Neuronal stem cell (in vitro differentiated cells): Measurements from ENCODE around the gene RC3H1.

Experiments used
- DNase-seq: peaks from one replicate; pipeline ENCODE4 v3.0.0-alpha.2; 2013; ENCODE audit warnings: low spot score
- H2AFZ ChIP-seq: one replicate; pipeline ENCODE4 v1.6.1; 2013; ENCODE audit warnings: mild to moderate bottlenecking, low read length, inconsistent platforms
- H2AK5ac ChIP-seq: 2 replicates; pipeline ENCODE4 v1.6.1; 2013; ENCODE audit warnings: low read depth, mild to moderate bottlenecking, inconsistent platforms, low read length, moderate library complexity, mixed read lengths
- H2BK120ac ChIP-seq: 2 replicates; pipeline ENCODE4 v1.6.1; 2013; ENCODE audit warnings: low read depth, mild to moderate bottlenecking, inconsistent platforms, low read length, moderate library complexity, mixed read lengths
- H2BK12ac ChIP-seq: one replicate; pipeline ENCODE4 v1.6.1; 2013; ENCODE audit warnings: low read length, inconsistent platforms
- H2BK15ac ChIP-seq: 2 replicates; pipeline ENCODE4 v1.6.1; 2013; ENCODE audit warnings: mild to moderate bottlenecking, low read length, inconsistent platforms, mixed read lengths
- H2BK5ac ChIP-seq: one replicate; pipeline ENCODE4 v1.6.1; 2013; ENCODE audit warnings: inconsistent platforms, mild to moderate bottlenecking, low read length, moderate library complexity
- H3K14ac ChIP-seq: one replicate; pipeline ENCODE4 v1.6.1; 2013; ENCODE audit warnings: low read length, inconsistent platforms
- H3K18ac ChIP-seq: 2 replicates; pipeline ENCODE4 v1.6.1; 2013; ENCODE audit warnings: low read length, inconsistent platforms
- H3K23ac ChIP-seq: 2 replicates; pipeline ENCODE4 v1.6.1; 2013; ENCODE audit warnings: low read depth, mild to moderate bottlenecking, mixed read lengths, low read length, inconsistent platforms; ENCODE audit not compliant: poor library complexity
- H3K27ac ChIP-seq: replicated peaks from 3 replicates; pipeline ENCODE4 v1.5.1; 2013; ENCODE audit warnings: low read length, inconsistent platforms
- H3K27me3 ChIP-seq, 3 experiments: 2 replicates each; pipeline ENCODE4 v1.6.1; 2013; ENCODE audit warnings: low read length in 3 of 3, mild to moderate bottlenecking in 2 of 3, inconsistent platforms in 1 of 3, low read depth in 1 of 3, mixed read lengths in 1 of 3, moderate library complexity in 1 of 3; ENCODE audit not compliant: control insufficient read depth in 3 of 3, insufficient read depth in 3 of 3
- H3K36me3 ChIP-seq, 2 donors: replicated peaks in 1 of 2; 2 replicates each; pipeline ENCODE4 v1.6.1; 2013; ENCODE audit warnings: low read length in 2 of 2; ENCODE audit not compliant: control insufficient read depth in 2 of 2, insufficient read depth in 2 of 2
- H3K4ac ChIP-seq: 2 replicates; pipeline ENCODE4 v1.6.1; 2013; ENCODE audit warnings: inconsistent platforms, mild to moderate bottlenecking, low read length, moderate library complexity
- H3K4me1 ChIP-seq, 2 donors: 1 replicate in 1 of 2; 2 replicates in 1 of 2; pipeline ENCODE4 v1.6.1; 2013; ENCODE audit warnings: low read length in 2 of 2, low read depth in 1 of 2; ENCODE audit not compliant: control insufficient read depth in 2 of 2, insufficient read depth in 1 of 2
- H3K4me2 ChIP-seq: one replicate; pipeline ENCODE4 v1.6.1; 2013; ENCODE audit warnings: mild to moderate bottlenecking, low read length, inconsistent platforms; ENCODE audit not compliant: insufficient read depth, poor library complexity, severe bottlenecking
- H3K4me3 ChIP-seq, 2 donors: 2 replicates each; pipeline ENCODE4 v1.5.1; 2013; ENCODE audit warnings: low read length in 2 of 2, mild to moderate bottlenecking in 2 of 2, inconsistent platforms in 1 of 2, moderate library complexity in 1 of 2
- H3K79me1 ChIP-seq: one replicate; pipeline ENCODE4 v1.6.1; 2013; ENCODE audit warnings: low read depth, mild to moderate bottlenecking, inconsistent platforms, low read length, moderate library complexity
- H3K9ac ChIP-seq: one replicate; pipeline ENCODE4 v1.6.1; 2013; ENCODE audit warnings: mild to moderate bottlenecking, low read depth, low read length, inconsistent platforms; ENCODE audit not compliant: poor library complexity
- H3K9me3 ChIP-seq, 2 donors: replicated peaks in 1 of 2; 2 replicates each; pipeline versions ENCODE3 to v1.6.1; 2013; ENCODE audit warnings: low read length in 2 of 2, mild to moderate bottlenecking in 2 of 2, inconsistent platforms in 1 of 2, low read depth in 1 of 2, mixed read lengths in 1 of 2, moderate library complexity in 1 of 2; ENCODE audit not compliant: control insufficient read depth in 2 of 2, insufficient read depth in 1 of 2
- H4K8ac ChIP-seq: one replicate; pipeline ENCODE4 v1.6.1; 2013; ENCODE audit warnings: low read depth, mild to moderate bottlenecking, inconsistent platforms, low read length, moderate library complexity
- H4K91ac ChIP-seq: one replicate; pipeline ENCODE4 v1.6.1; 2013; ENCODE audit warnings: low read length, low read depth, mild to moderate bottlenecking, inconsistent platforms; ENCODE audit not compliant: poor library complexity
- WGBS, 2 donors: extraction: QIAGEN DNeasy Blood & Tissue Kit; methylation state at CpG; one replicate each; pipeline ENCODE4 v1.1.7; 2013; ENCODE audit warnings: missing lambda C conversion rate in 2 of 2, mixed read lengths in 1 of 2; ENCODE audit not compliant: insufficient read length in 2 of 2, insufficient replicate concordance in 1 of 2; ENCODE audit errors: extremely low coverage in 2 of 2; 5-methylcytosine and 5-hydroxymethylcytosine counted together

The RC3H1 gene

GRCh38 chr1:174008979-174009378 is 13.2 kb downstream of the RC3H1 start:
- Histone ChIP-seq H3K4me1 (peaks cover 0 to 1% of the 10 kb centered on the region in 2 donors), H2BK5ac (no peak overlapping the region), H3K9ac (no peak overlapping the region), H3K27me3 (no peaks in the 10 kb centered on the region), H2BK120ac (no peak overlapping the region), H3K36me3 (peaks cover 2 to 55% of the 10 kb centered on the region in 2 donors), H3K27ac (no peak overlapping the region), H3K23ac (no peak overlapping the region), H3K79me1 (peaks cover 3% of the 10 kb centered on the region), H2AFZ (no peak overlapping the region), H4K91ac (no peak overlapping the region), H4K8ac (no peak overlapping the region), H2BK15ac (no peak overlapping the region), H3K4me3 (no peak overlapping the region), H3K9me3 (peaks cover 2 to 4% of the 10 kb centered on the region in 2 donors), H3K14ac (no peak overlapping the region), H2BK12ac (no peak overlapping the region), H3K18ac (no peak overlapping the region), H3K4me2 (no peak overlapping the region), H2AK5ac (no peak overlapping the region), H3K4ac (no peak overlapping the region)
- no peak for DNase-seq
- no CpG with 5 or more reads among the region's 1 CpG for WGBS, 2 donors

GRCh38 chr1:174008269-174008668 is 13.9 kb downstream of the RC3H1 start:
- no peak overlapping the region for H4K8ac ChIP-seq

GRCh38 chr1:174007851-174008250 is 14.3 kb downstream of the RC3H1 start:
- no peak overlapping the region for H4K8ac ChIP-seq
- peaks cover 2 to 4% of the 10 kb centered on the region in 2 donors for H3K9me3 ChIP-seq
- no peak for DNase-seq
- H3K27me3 ChIP-seq = no peaks in the 10 kb centered on the region
- H2BK120ac ChIP-seq = no peak overlapping the region
- no peak overlapping the region for H3K18ac ChIP-seq
- no peak overlapping the region for H3K14ac ChIP-seq
- no peak overlapping the region for H3K27ac ChIP-seq
- H3K23ac ChIP-seq = no peak overlapping the region
- no peak overlapping the region for H2BK5ac ChIP-seq
- peaks cover 0 to 3% of the 10 kb centered on the region in 2 donors for H3K4me1 ChIP-seq
- H2BK15ac ChIP-seq = no peak overlapping the region
- H3K79me1 ChIP-seq = peaks cover 4% of the 10 kb centered on the region
- H3K4ac ChIP-seq = no peak overlapping the region
- peaks cover 2 to 53% of the 10 kb centered on the region in 2 donors for H3K36me3 ChIP-seq
- no peak overlapping the region for H3K4me3 ChIP-seq
- no peak overlapping the region for H3K4me2 ChIP-seq
- no peak overlapping the region for H2AK5ac ChIP-seq
- H2BK12ac ChIP-seq = no peak overlapping the region
- H2AFZ ChIP-seq = no peak overlapping the region
- H4K91ac ChIP-seq = no peak overlapping the region
- no peak overlapping the region for H3K9ac ChIP-seq

More at GRCh38 chr1:174008269-174008668, 13.9 kb downstream of the RC3H1 start:
- Histone ChIP-seq H4K91ac (no peak overlapping the region), H3K4me2 (no peak overlapping the region), H3K4me1 (peaks cover 0 to 1% of the 10 kb centered on the region in 2 donors), H3K9me3 (peaks cover 2 to 4% of the 10 kb centered on the region in 2 donors), H2BK12ac (no peak overlapping the region), H3K36me3 (peaks cover 2 to 53% of the 10 kb centered on the region in 2 donors), H3K4ac (no peak overlapping the region), H3K23ac (no peak overlapping the region), H2AFZ (no peak overlapping the region), H3K4me3 (no peak overlapping the region), H3K27me3 (no peaks in the 10 kb centered on the region), H2BK15ac (no peak overlapping the region), H3K79me1 (peaks cover 3% of the 10 kb centered on the region), H3K14ac (no peak overlapping the region), H2BK120ac (no peak overlapping the region), H3K27ac (no peak overlapping the region), H2AK5ac (no peak overlapping the region), H3K9ac (no peak overlapping the region), H3K18ac (no peak overlapping the region), H2BK5ac (no peak overlapping the region)
- no peak for DNase-seq
- WGBS, 2 donors = no CpG with 5 or more reads among the region's 2 CpGs

GRCh38 chr1:174005032-174005431 is 17.1 kb downstream of the RC3H1 start:
- H3K79me1 ChIP-seq = peaks cover 4% of the 10 kb centered on the region
- H3K14ac ChIP-seq = no peak overlapping the region
- no peak overlapping the region for H3K18ac ChIP-seq
- H2AFZ ChIP-seq = no peak overlapping the region
- H3K27ac ChIP-seq = no peak overlapping the region
- WGBS, 2 donors = no CpG with 5 or more reads among the region's 2 CpGs
- H2BK12ac ChIP-seq = no peak overlapping the region
- H3K4ac ChIP-seq = no peak overlapping the region
- H3K9ac ChIP-seq = no peak overlapping the region
- peaks cover 2 to 47% of the 10 kb centered on the region in 2 donors for H3K36me3 ChIP-seq
- DNase-seq = no peak
- peaks cover 3 to 7% of the 10 kb centered on the region in 2 donors for H3K4me1 ChIP-seq
- H3K4me2 ChIP-seq = no peak overlapping the region
- H2BK15ac ChIP-seq = no peak overlapping the region
- no peak overlapping the region for H4K91ac ChIP-seq
- H3K4me3 ChIP-seq = no peak overlapping the region
- no peak overlapping the region for H4K8ac ChIP-seq
- peaks cover 0 to 4% of the 10 kb centered on the region in 2 donors for H3K9me3 ChIP-seq
- H2AK5ac ChIP-seq = no peak overlapping the region
- H3K27me3 ChIP-seq = no peaks in the 10 kb centered on the region
- no peak overlapping the region for H2BK5ac ChIP-seq
- H2BK120ac ChIP-seq = no peak overlapping the region
- no peak overlapping the region for H3K23ac ChIP-seq
